HG02938 (cell line): ENCODE data around the gene TTC38.
"Not testable (repeated sequence)": the region's sequence is repeated elsewhere in the genome, so short reads cannot be mapped to it uniquely, and the experiment has no call there.

Source experiments
- ATAC-seq: cut with Tn5 transposase; IDR thresholded peaks from one replicate; pipeline ENCODE4 v1.9.1; 2021; ENCODE audit warnings: mild to moderate bottlenecking, moderate library complexity; ENCODE audit not compliant: unreplicated experiment

Gene TTC38

GRCh38 chr22:46245511-46245910 lies 22.3 kb upstream of the TTC38 start:
- no peak for ATAC-seq

GRCh38 chr22:46246178-46246577 lies 21.6 kb upstream of the TTC38 start:
- ATAC-seq = no peak

GRCh38 chr22:46247443-46247975 lies 20.3 kb upstream of the TTC38 start:
- ATAC-seq = no peak

- peak; percentile 66 for ATAC-seq
Observed at GRCh38 chr22:46250035-46250782, 17.6 kb upstream of the TTC38 start, which contains the start of gene CDPF1. Gene CDPF1, minus strand, starts transcription at chr22:46250293. Its CDS starts 2,009 bp downstream, at chr22:46248284.

- peak; percentile 20 for ATAC-seq
Observed at GRCh38 chr22:46250783-46251125, 17.1 kb upstream of the TTC38 start.

GRCh38 chr22:46251266-46251665 lies 16.5 kb upstream of the TTC38 start:
- no peak for ATAC-seq

- ATAC-seq = no peak
Observed at GRCh38 chr22:46251816-46252380, 15.9 kb upstream of the TTC38 start.

- ATAC-seq = no peak
Observed at GRCh38 chr22:46256358-46256958, 11.3 kb upstream of the TTC38 start.

GRCh38 chr22:46259374-46259773 lies 8.4 kb upstream of the TTC38 start:
- no peak for ATAC-seq

GRCh38 chr22:46260038-46260437 lies 7.8 kb upstream of the TTC38 start:
- ATAC-seq = no peak

- ATAC-seq = no peak
Observed at GRCh38 chr22:46262449-46263215, 5.2 kb upstream of the TTC38 start.

GRCh38 chr22:46263216-46263590 lies 4.6 kb upstream of the TTC38 start, which contains the start of gene PKDREJ:
Gene PKDREJ, minus strand, starts transcription at chr22:46263343. Its CDS starts 21 bp downstream, at chr22:46263322.
- no peak for ATAC-seq

GRCh38 chr22:46264520-46264919 lies 3.3 kb upstream of the TTC38 start:
- not testable (repeated sequence) for ATAC-seq

- not testable (repeated sequence) for ATAC-seq
Observed at GRCh38 chr22:46265627-46266026, 2.2 kb upstream of the TTC38 start.

GRCh38 chr22:46269564-46269963 lies 1.8 kb downstream of the TTC38 start:
- ATAC-seq = no peak

- ATAC-seq = no peak
Observed at GRCh38 chr22:46272196-46272595, 4.4 kb downstream of the TTC38 start.

- no peak for ATAC-seq
Observed at GRCh38 chr22:46272762-46273431, 5.1 kb downstream of the TTC38 start.

- no peak for ATAC-seq
Observed at GRCh38 chr22:46273432-46274148, 5.8 kb downstream of the TTC38 start.

GRCh38 chr22:46274381-46274780 lies 6.6 kb downstream of the TTC38 start:
- no peak for ATAC-seq
